ENCODE measurements around the gene DEFB131A. TPM values are rescaled to one million over a fixed set of nuclear protein-coding genes. Genes with fewer than 3 reads are reported as not detected.
"Not testable (repeated sequence)": the region's sequence is repeated elsewhere in the genome, so short reads cannot be mapped to it uniquely, and the experiment has no call there.

DEFB131A gene
- total RNA-seq, result not detected

- TF ChIP-seq, protein P1, sequence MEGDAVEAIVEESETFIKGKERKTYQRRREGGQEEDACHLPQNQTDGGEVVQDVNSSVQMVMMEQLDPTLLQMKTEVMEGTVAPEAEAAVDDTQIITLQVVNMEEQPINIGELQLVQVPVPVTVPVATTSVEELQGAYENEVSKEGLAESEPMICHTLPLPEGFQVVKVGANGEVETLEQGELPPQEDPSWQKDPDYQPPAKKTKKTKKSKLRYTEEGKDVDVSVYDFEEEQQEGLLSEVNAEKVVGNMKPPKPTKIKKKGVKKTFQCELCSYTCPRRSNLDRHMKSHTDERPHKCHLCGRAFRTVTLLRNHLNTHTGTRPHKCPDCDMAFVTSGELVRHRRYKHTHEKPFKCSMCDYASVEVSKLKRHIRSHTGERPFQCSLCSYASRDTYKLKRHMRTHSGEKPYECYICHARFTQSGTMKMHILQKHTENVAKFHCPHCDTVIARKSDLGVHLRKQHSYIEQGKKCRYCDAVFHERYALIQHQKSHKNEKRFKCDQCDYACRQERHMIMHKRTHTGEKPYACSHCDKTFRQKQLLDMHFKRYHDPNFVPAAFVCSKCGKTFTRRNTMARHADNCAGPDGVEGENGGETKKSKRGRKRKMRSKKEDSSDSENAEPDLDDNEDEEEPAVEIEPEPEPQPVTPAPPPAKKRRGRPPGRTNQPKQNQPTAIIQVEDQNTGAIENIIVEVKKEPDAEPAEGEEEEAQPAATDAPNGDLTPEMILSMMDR (IDR thresholded peaks at IDR 0.05; ENCODE audit: low read depth), result not testable (repeated sequence)
Measured at GRCh38 chr4:9444114-9444513, at the start of gene DEFB131A. Gene DEFB131A (plus strand): TSS chr4:9444414. CDS start chr4:9444534, 120 bp downstream.

- TF ChIP-seq, protein P1 (IDR thresholded peaks at IDR 0.05; ENCODE audit: low read depth), result no peak
Measured at GRCh38 chr4:9409793-9410192, 34.4 kb upstream of the DEFB131A start.

Small RNA genes within 50 kb of the gene (small RNA-seq; reads per million reads assigned to genes)
- not detected for gene RNA5SP153

Other genes starting within 250 kb of the DEFB131A start
- not detected for gene USP17L10, start 233.8 kb upstream of the DEFB131A start, total RNA-seq
- gene USP17L11, start 229.0 kb upstream of the DEFB131A start, total RNA-seq, result not detected
- not detected for gene USP17L12, start 224.3 kb upstream of the DEFB131A start, total RNA-seq
- not detected for gene USP17L13, start 219.5 kb upstream of the DEFB131A start, total RNA-seq
- gene USP17L15, start 210.0 kb upstream of the DEFB131A start, total RNA-seq, result not detected
- not detected for gene USP17L17, start 200.5 kb upstream of the DEFB131A start, total RNA-seq
- gene USP17L18, start 195.8 kb upstream of the DEFB131A start, total RNA-seq, result not detected
- gene USP17L19, start 191.0 kb upstream of the DEFB131A start, total RNA-seq, result not detected
- gene USP17L20, start 186.3 kb upstream of the DEFB131A start, total RNA-seq, result not detected
- not detected for gene USP17L21, start 181.5 kb upstream of the DEFB131A start, total RNA-seq
- not detected for gene USP17L22, start 176.8 kb upstream of the DEFB131A start, total RNA-seq
- not detected for gene USP17L24, start 119.2 kb upstream of the DEFB131A start, total RNA-seq
- not detected for gene USP17L25, start 114.5 kb upstream of the DEFB131A start, total RNA-seq
- gene USP17L26, start 109.8 kb upstream of the DEFB131A start, total RNA-seq, result not detected
- gene USP17L5, start 105.0 kb upstream of the DEFB131A start, total RNA-seq, result not detected
- gene USP17L27, start 100.3 kb upstream of the DEFB131A start, total RNA-seq, result not detected
- gene USP17L28, start 95.5 kb upstream of the DEFB131A start, total RNA-seq, result not detected
- gene USP17L29, start 90.8 kb upstream of the DEFB131A start, total RNA-seq, result not detected
- not detected for gene USP17L30, start 81.3 kb upstream of the DEFB131A start, total RNA-seq

Measured in subcutaneous adipose tissue (tissue), 4 donors.